ENCODE results near the gene XKRX.

XKRX gene

DNA sequence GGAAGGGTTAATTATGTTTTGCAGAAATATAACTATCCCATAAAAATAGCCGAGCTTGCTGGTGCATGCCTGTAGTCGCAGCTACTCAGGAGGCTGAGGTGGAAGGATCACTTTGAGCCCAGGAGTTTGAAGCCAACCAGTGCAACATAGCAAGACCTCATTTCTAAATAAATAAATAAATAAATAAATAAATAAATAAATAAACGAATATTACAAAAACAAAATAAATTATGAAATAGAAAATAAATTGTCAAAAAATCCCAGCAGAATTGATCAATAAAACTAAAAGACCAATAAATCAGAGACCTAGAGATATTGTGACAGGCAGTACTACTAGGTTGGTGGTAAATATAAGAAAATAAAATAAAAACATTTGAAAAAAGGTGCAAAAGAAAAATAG, 34.1 kb upstream of the XKRX start:
- Histone ChIP-seq H3K27me3 (ENCODE audit: insufficient read depth, poor library complexity, severe bottlenecking) (no peaks in the 10 kb centered on the region), H3K27ac (replicated peaks) (no peak overlapping the region), H3K4me3 (replicated peaks; ENCODE audit: insufficient read depth, low read length) (no peak overlapping the region)
- TF ChIP-seq CTCF (IDR thresholded peaks at IDR 0.05; ENCODE audit: insufficient read depth, low read length) (no peak), REST (IDR thresholded peaks at IDR 0.05; ENCODE audit: insufficient replicate concordance, low read depth) (no peak), SPI1 (IDR thresholded peaks at IDR 0.05; ENCODE audit: borderline replicate concordance, low read depth) (no peak), POLR2AphosphoS5 (IDR thresholded peaks at IDR 0.05; ENCODE audit: low read depth) (no peak), GABPA (IDR thresholded peaks at IDR 0.05; ENCODE audit: low read depth) (no peak)
- no peak for DNase-seq (ENCODE audit: low read depth in 1 of 2, low spot score in 1 of 2)

- Histone ChIP-seq H3K27me3 (ENCODE audit: insufficient read depth, poor library complexity, severe bottlenecking) (no peaks in the 10 kb centered on the region), H3K4me3 (replicated peaks; ENCODE audit: insufficient read depth, low read length) (no peak overlapping the region), H3K27ac (replicated peaks) (no peak overlapping the region)
- TF ChIP-seq CTCF (IDR thresholded peaks at IDR 0.05; ENCODE audit: insufficient read depth, low read length) (no peak), REST (IDR thresholded peaks at IDR 0.05; ENCODE audit: insufficient replicate concordance, low read depth) (no peak), POLR2AphosphoS5 (IDR thresholded peaks at IDR 0.05; ENCODE audit: low read depth) (no peak), SPI1 (IDR thresholded peaks at IDR 0.05; ENCODE audit: borderline replicate concordance, low read depth) (no peak), GABPA (IDR thresholded peaks at IDR 0.05; ENCODE audit: low read depth) (no peak)
- DNase-seq (ENCODE audit: low read depth in 1 of 2, low spot score in 1 of 2), result no peak
Observed at GRCh38 chrX:100948557-100948956, 19.8 kb upstream of the XKRX start.

GRCh38 chrX:100946299-100946927, 17.7 kb upstream of the XKRX start:
- Histone ChIP-seq H3K27ac (replicated peaks) (no peak overlapping the region), H3K4me3 (replicated peaks; ENCODE audit: insufficient read depth, low read length) (no peak overlapping the region), H3K27me3 (ENCODE audit: insufficient read depth, poor library complexity, severe bottlenecking) (no peaks in the 10 kb centered on the region)
- TF ChIP-seq SPI1 (IDR thresholded peaks at IDR 0.05; ENCODE audit: borderline replicate concordance, low read depth) (no peak), REST (IDR thresholded peaks at IDR 0.05; ENCODE audit: insufficient replicate concordance, low read depth) (no peak), GABPA (IDR thresholded peaks at IDR 0.05; ENCODE audit: low read depth) (no peak), POLR2AphosphoS5 (IDR thresholded peaks at IDR 0.05; ENCODE audit: low read depth) (no peak), CTCF (IDR thresholded peaks at IDR 0.05; ENCODE audit: insufficient read depth, low read length) (no peak)
- DNase-seq (ENCODE audit: low read depth in 1 of 2, low spot score in 1 of 2), result no peak
